K562 (cell line): ENCODE data around the gene IMMP2L. TPM values are rescaled to one million over a fixed set of nuclear protein-coding genes. Genes with fewer than 3 reads are reported as not detected.

Experiments used
- ATAC-seq: fragments of 200-7000 bp; cut with Tn5 transposase; 3 replicates; pipeline ENCODE4 v1.9.1; 2020; ENCODE audit warnings: moderate library complexity
- BruUV-seq: library from RNA; stranded (reverse); fragments of 400-500 nt; replicated peaks from 2 replicates; lab custom pipeline; 2021; lab: Mats Ljungman, UMichigan
- CTCF ChIA-PET: fragments of 300-600 bp; formaldehyde crosslinking; extraction: SDS; loops from one replicate; lab custom pipeline; 2021; ENCODE audit warnings: low intra/inter-chr PET ratio; lab: Yijun Ruan, JAX
- POLR2A ChIA-PET: fragments of 300-600, 350-650 bp; sonication (Branson Sonifier 250); formaldehyde crosslinking; extraction: SDS; loops from one replicate; lab custom pipeline; 2021; ENCODE audit warnings: antibody characterized with exemption, inconsistent platforms; lab: Yijun Ruan, JAX
- DNase-seq, 4 experiments: peaks; one replicate each; pipeline versions ENCODE4 v3.0.0 to v3.0.0-alpha.2; 2011 to 2018; ENCODE audit warnings: low spot score in 3 of 4, mixed read lengths in 3 of 4; ENCODE audit errors: extremely low read depth in 1 of 4
- FAIRE-seq: peaks from 2 replicates; lab custom pipeline; 2011; peaks lifted over from hg19 to GRCh38; lab: Jason Lieb, UNC
- H2AFZ ChIP-seq: 2 replicates; pipeline ENCODE4 v1.6.0; 2011; ENCODE audit warnings: low read depth, low read length, control low read depth, inconsistent platforms
- H3K27ac ChIP-seq: fragments of 200-600 bp; 3 replicates; pipeline ENCODE4 v1.8.0; 2011; ENCODE audit warnings: low read depth, mild to moderate bottlenecking, control low read depth, inconsistent platforms, low read length, moderate library complexity, mixed read lengths; ENCODE audit errors: extremely low read depth
- H3K27me3 ChIP-seq, 2 experiments: fragments of 300-600 bp in 1 of 2; 2 replicates in 1 of 2; 3 replicates in 1 of 2; pipeline versions ENCODE4 v1.6.0 to v1.8.0; 2011; ENCODE audit warnings: inconsistent platforms in 2 of 2, low read length in 2 of 2, mild to moderate bottlenecking in 1 of 2, mixed read lengths in 1 of 2, moderate library complexity in 1 of 2; ENCODE audit not compliant: control insufficient read depth in 2 of 2, insufficient read depth in 2 of 2
- H3K36me3 ChIP-seq: fragments of 300-600 bp; 3 replicates; pipeline ENCODE4 v1.8.0; 2011; ENCODE audit warnings: mild to moderate bottlenecking, low read length, inconsistent platforms; ENCODE audit not compliant: control insufficient read depth, insufficient read depth
- H3K4me1 ChIP-seq, 2 experiments: fragments of 200-600 bp in 1 of 2; replicated peaks in 1 of 2; 2 replicates in 1 of 2; 3 replicates in 1 of 2; pipeline versions ENCODE4 v1.5.1 to v1.8.0; 2011; ENCODE audit warnings: inconsistent platforms in 2 of 2, low read length in 2 of 2, mild to moderate bottlenecking in 1 of 2, mixed read lengths in 1 of 2, moderate library complexity in 1 of 2; ENCODE audit not compliant: control insufficient read depth in 2 of 2, insufficient read depth in 2 of 2
- H3K4me2 ChIP-seq: 2 replicates; pipeline ENCODE4 v1.6.1; 2011; ENCODE audit warnings: low read length, control low read depth, inconsistent platforms, mixed read lengths; ENCODE audit not compliant: insufficient read depth
- H3K4me3 ChIP-seq: fragments of 200-600 bp; sonication (generic), shearing (Covaris generic); 2 replicates; pipeline ENCODE4 v1.5.1; 2016; ENCODE audit warnings: control low read depth, inconsistent platforms
- H3K79me2 ChIP-seq: fragments of 200-600 bp; 3 replicates; pipeline ENCODE4 v1.8.0; 2011; ENCODE audit warnings: low read length, inconsistent platforms; ENCODE audit not compliant: control insufficient read depth, insufficient read depth
- H3K9ac ChIP-seq, 2 experiments: 2 replicates each; pipeline versions ENCODE4 v1.6.0 to v1.6.1; 2011; ENCODE audit warnings: low read depth in 2 of 2, low read length in 2 of 2, control low read depth in 1 of 2, inconsistent platforms in 1 of 2, mild to moderate bottlenecking in 1 of 2, mixed read lengths in 1 of 2; ENCODE audit not compliant: insufficient read depth in 1 of 2
- H3K9me1 ChIP-seq: one replicate; pipeline ENCODE4 v1.6.0; 2011; ENCODE audit warnings: inconsistent platforms, mild to moderate bottlenecking, low read length, moderate library complexity; ENCODE audit not compliant: control insufficient read depth, insufficient read depth
- H3K9me3 ChIP-seq: replicated peaks from 2 replicates; pipeline ENCODE4 v1.5.1; 2011; ENCODE audit warnings: low read depth, low read length, inconsistent platforms; ENCODE audit not compliant: control insufficient read depth, insufficient read depth
- H4K20me1 ChIP-seq: replicated peaks from 2 replicates; pipeline ENCODE4 v1.6.1; 2011; ENCODE audit warnings: low read length, inconsistent platforms, mixed read lengths; ENCODE audit not compliant: control insufficient read depth, insufficient read depth
- ARHGAP35 ChIP-seq: fragments of 450-650 bp; IDR thresholded peaks from 2 replicates; pipeline ENCODE4 v1.6.1; 2018; ENCODE audit not compliant: partially characterized antibody
- ARID3A ChIP-seq: IDR thresholded peaks from 2 replicates; pipeline ENCODE4 v1.6.1; 2012; ENCODE audit warnings: low read depth, low read length, improper control_type of control experiment, borderline replicate concordance
- COPS2 ChIP-seq: fragments of 450-650 bp; conservative IDR thresholded peaks from 2 replicates; pipeline ENCODE4 v1.6.1; 2016; ENCODE audit warnings: mild to moderate bottlenecking, moderate library complexity
- DEAF1 ChIP-seq: fragments of 450-650 bp; formaldehyde crosslinking; IDR thresholded peaks from 2 replicates; pipeline ENCODE4 v1.4.0; 2020; ENCODE audit warnings: mild to moderate bottlenecking, moderate library complexity
- FIP1L1 ChIP-seq: fragments of 200-400 bp; formaldehyde crosslinking; IDR thresholded peaks from 2 replicates; pipeline ENCODE4 v1.6.1; 2018; ENCODE audit warnings: mild to moderate bottlenecking, low read depth, low read length; ENCODE audit not compliant: poor library complexity, severe bottlenecking
- HCFC1 ChIP-seq: IDR thresholded peaks from 2 replicates; pipeline ENCODE4 v1.6.1; 2012; ENCODE audit warnings: low read depth, low read length, improper control_type of control experiment
- IFI16 ChIP-seq: fragments of 250-450 bp; sonication (Bioruptor Pico); IDR thresholded peaks from 2 replicates; pipeline ENCODE4 v2.1.2; 2022; ENCODE audit warnings: mild to moderate bottlenecking, inconsistent platforms
- NEUROD1 ChIP-seq: fragments of 150-350 bp; IDR thresholded peaks from 2 replicates; pipeline ENCODE4 v1.6.1; 2014; ENCODE audit warnings: borderline replicate concordance, low read length, low read depth; ENCODE audit not compliant: partially characterized antibody
- POLR2AphosphoS2 ChIP-seq: IDR thresholded peaks from 2 replicates; pipeline ENCODE4 v1.6.1; 2012; ENCODE audit warnings: low read length, improper control_type of control experiment
- SIN3B ChIP-seq: fragments of 450-650 bp; IDR thresholded peaks from 2 replicates; pipeline ENCODE4 v1.6.1; 2017; ENCODE audit warnings: low read depth, mild to moderate bottlenecking, moderate library complexity
- TAF7 ChIP-seq: fragments of 450-650 bp; IDR thresholded peaks from 2 replicates; pipeline ENCODE4 v1.6.1; 2016; ENCODE audit warnings: missing genetic modification characterization, missing compliant biosample characterization
- TCF3 ChIP-seq: sonication (generic); formaldehyde crosslinking; IDR thresholded peaks from 2 replicates; pipeline ENCODE4 v1.4.0; 2020; ENCODE audit warnings: mild to moderate bottlenecking, missing genetic modification reagents
- TRIM28 ChIP-seq: fragments of 450-650 bp; IDR thresholded peaks from 2 replicates; pipeline ENCODE4 v1.6.1; 2017
- U2AF2 ChIP-seq: fragments of 200-400 bp; formaldehyde crosslinking; optimal IDR thresholded peaks from 2 replicates; pipeline ENCODE3; 2017; ENCODE audit warnings: low read depth, mild to moderate bottlenecking, low read length
- XRCC4 ChIP-seq: IDR thresholded peaks from one replicate; pipeline ENCODE4 v1.6.1; 2011; ENCODE audit not compliant: insufficient read depth, insufficient read length; ENCODE audit errors: extremely low read depth
- ZC3H8 ChIP-seq: fragments of 450-650 bp; IDR thresholded peaks from 2 replicates; pipeline ENCODE4 v1.6.1; 2017
- ZNF239 ChIP-seq: fragments of 250-450 bp; sonication (Bioruptor Pico); IDR thresholded peaks from 2 replicates; pipeline ENCODE4 v1.4.0; 2020; ENCODE audit warnings: mild to moderate bottlenecking
- ZNF586 ChIP-seq: fragments of 450-650 bp; formaldehyde crosslinking; conservative IDR thresholded peaks from 2 replicates; pipeline ENCODE4 v1.4.0; 2020; ENCODE audit warnings: mild to moderate bottlenecking, moderate library complexity
- WGBS: fragments of 100-300 bp; shearing (Covaris generic); methylation state at CpG from one replicate; pipeline ENCODE4 v1.1.6; 2016; ENCODE audit warnings: low coverage, mixed read lengths; ENCODE audit not compliant: insufficient coverage; ENCODE audit errors: missing lambda C conversion rate; 5-methylcytosine and 5-hydroxymethylcytosine counted together
- in situ Hi-C: fragments of 300-500 bp; cut with MboI; formaldehyde crosslinking; loops from 4 replicates; pipeline ENCODE4 v1.15.0; 2018; ENCODE audit warnings: inconsistent platforms, mixed read lengths
- intact Hi-C: fragments of 100-400 bp; cut with micrococcal nuclease; formaldehyde crosslinking; loops from 2 replicates; pipeline ENCODE4 v1.14.2; 2022
- polyA plus RNA-seq, 8 experiments: library from polyadenylated mRNA; depleted of rRNA in 4 of 8; stranded (reverse) in 5 of 8; unstranded in 3 of 8; fragments of >200 nt; fragmentation: Nextera tagmentation in 2 of 8; fragmentation: Illumina TruSeq in 1 of 8; extraction: Ambion mirVana in 2 of 8; extraction: Trizol in 1 of 8; gene quantifications; 2 replicates each; pipeline versions ENCODE4 v1.2.1 to v1.2.3, GENCODE V29; 2011 to 2014; ENCODE audit warnings: inconsistent platforms in 1 of 8, missing spikeins in 1 of 8
- total RNA-seq, 7 experiments: library from RNA; depleted of rRNA in 6 of 7; stranded (reverse); fragments of >200 nt in 6 of 7; fragmentation: Illumina TruSeq in 2 of 7; extraction: Trizol in 2 of 7; gene quantifications; 2 replicates each; pipeline versions ENCODE4 v1.2.1 to v1.2.3, GENCODE V29; 2011 to 2021; ENCODE audit warnings: low replicate concordance in 1 of 7

IMMP2L gene
- total and polyA plus RNA-seq, 9 of the 15 experiments (the other 6 are each of a cell fraction or from before 2014, with no cell fraction given) = 29.7 to 116 (median 53.0) TPM

GRCh38 chr7:110762546-110763225 lies 799.6 kb downstream of the IMMP2L start:
- no TSS peak for BruUV-seq
- no peak overlapping the region for H2AFZ ChIP-seq
- no peak overlapping the region for H3K4me3 ChIP-seq
- CTCF ChIA-PET = no interaction called here
- 19% methylated on average over 2 of the region's 2 CpGs for WGBS
- H3K36me3 ChIP-seq = no peaks in the 10 kb centered on the region
- H3K79me2 ChIP-seq = no peaks in the 10 kb centered on the region
- in situ Hi-C loops (no loop called here), intact Hi-C loops (no loop called here)
- no peaks in the 10 kb centered on the region for H3K27me3 ChIP-seq
- POLR2A ChIA-PET = interaction anchor here (0.6 to 1.1 kb wide), 3 partner anchors 10 to 19 kb away, joined by 3 to 4 read pairs (median 3); no protein-coding TSS in a partner anchor
- DNase-seq (no peak), FAIRE-seq (no peak), ATAC-seq (no peak)
- H4K20me1 ChIP-seq = no peaks in the 10 kb centered on the region
- peaks cover 0 to 4% of the 10 kb centered on the region in 2 experiments; a peak in 2 of 5 replicates for H3K4me1 ChIP-seq
- no peak overlapping the region for H3K9ac ChIP-seq
- H3K27ac ChIP-seq = no peak overlapping the region
- no peaks in the 10 kb centered on the region for H3K9me3 ChIP-seq
- no peaks in the 10 kb centered on the region for H3K9me1 ChIP-seq
- TF ChIP-seq ZNF586 (CRISPR knock-in tag) = no peak
- no peak for TF ChIP-seq FIP1L1
- TF ChIP-seq TAF7 (tag) = no peak
- TF ChIP-seq TRIM28 = no peak
- TF ChIP-seq DEAF1 = no peak
- TF ChIP-seq ARID3A = no peak
- TF ChIP-seq ZC3H8 = no peak
- TF ChIP-seq SIN3B = no peak
- TF ChIP-seq U2AF2 = no peak
- no peak for TF ChIP-seq COPS2
- TF ChIP-seq IFI16 (CRISPR knock-in tag) = no peak
- TF ChIP-seq TCF3 (CRISPR knock-in tag) = no peak
- TF ChIP-seq ZNF239 (CRISPR knock-in tag) = no peak
- TF ChIP-seq XRCC4 = no peak
- TF ChIP-seq NEUROD1 = no peak
- no peak for TF ChIP-seq ARHGAP35
- TF ChIP-seq POLR2AphosphoS2 = no peak
- TF ChIP-seq HCFC1 = no peak
- no peak overlapping the region for H3K4me2 ChIP-seq
